IMR-90 (cell line): ENCODE data around the gene KRT77.

Experiments used
- BHLHE40 ChIP-seq: fragments of 150-350 bp; IDR thresholded peaks from 2 replicates; pipeline ENCODE4 v1.6.1; 2016; ENCODE audit warnings: mild to moderate bottlenecking, low read depth, low read length
- CEBPB ChIP-seq: IDR thresholded peaks from 2 replicates; pipeline ENCODE4 v1.6.1; 2012; ENCODE audit warnings: low read depth, low read length, improper control_type of control experiment
- CHD1 ChIP-seq: IDR thresholded peaks from 2 replicates; pipeline ENCODE4 v1.6.1; 2012; ENCODE audit warnings: low read depth, low read length, improper control_type of control experiment
- MAFK ChIP-seq: IDR thresholded peaks from 2 replicates; pipeline ENCODE4 v1.6.1; 2012; ENCODE audit warnings: low read depth, low read length, improper control_type of control experiment
- NFE2L2 ChIP-seq: fragments of 150-350 bp; IDR thresholded peaks from 2 replicates; pipeline ENCODE4 v1.6.1; 2016; ENCODE audit warnings: low read depth, mild to moderate bottlenecking, low read length
- POLR2A ChIP-seq: IDR thresholded peaks from 2 replicates; pipeline ENCODE4 v1.6.1; 2012; ENCODE audit warnings: mild to moderate bottlenecking, low read depth, low read length
- RAD21 ChIP-seq: IDR thresholded peaks from 2 replicates; pipeline ENCODE4 v1.6.1; 2012; ENCODE audit warnings: low read length, improper control_type of control experiment
- RCOR1 ChIP-seq: IDR thresholded peaks from 2 replicates; pipeline ENCODE4 v1.6.1; 2012; ENCODE audit warnings: mild to moderate bottlenecking, low read length, improper control_type of control experiment; ENCODE audit not compliant: insufficient replicate concordance
- RFX5 ChIP-seq: IDR thresholded peaks from 2 replicates; pipeline ENCODE4 v1.8.0; 2012; ENCODE audit warnings: low read depth, mild to moderate bottlenecking, low read length, moderate library complexity
- TF ChIP-seq, protein P1 (sequence below): conservative IDR thresholded peaks from 2 replicates; pipeline ENCODE4 v1.5.1; 2012; ENCODE audit warnings: mild to moderate bottlenecking, low read depth, low read length, improper control_type of control experiment
- TF ChIP-seq, protein P2 (sequence below): fragments of 150-350 bp; IDR thresholded peaks from 2 replicates; pipeline ENCODE4 v1.6.1; 2016; ENCODE audit warnings: low read depth, mild to moderate bottlenecking, low read length, moderate library complexity, borderline replicate concordance
- TF ChIP-seq, protein P3 (sequence below): fragments of 150-350 bp; IDR thresholded peaks from 2 replicates; pipeline ENCODE4 v1.6.1; 2017; ENCODE audit warnings: mild to moderate bottlenecking, antibody characterized with exemption, low read length, low read depth

DNA sequence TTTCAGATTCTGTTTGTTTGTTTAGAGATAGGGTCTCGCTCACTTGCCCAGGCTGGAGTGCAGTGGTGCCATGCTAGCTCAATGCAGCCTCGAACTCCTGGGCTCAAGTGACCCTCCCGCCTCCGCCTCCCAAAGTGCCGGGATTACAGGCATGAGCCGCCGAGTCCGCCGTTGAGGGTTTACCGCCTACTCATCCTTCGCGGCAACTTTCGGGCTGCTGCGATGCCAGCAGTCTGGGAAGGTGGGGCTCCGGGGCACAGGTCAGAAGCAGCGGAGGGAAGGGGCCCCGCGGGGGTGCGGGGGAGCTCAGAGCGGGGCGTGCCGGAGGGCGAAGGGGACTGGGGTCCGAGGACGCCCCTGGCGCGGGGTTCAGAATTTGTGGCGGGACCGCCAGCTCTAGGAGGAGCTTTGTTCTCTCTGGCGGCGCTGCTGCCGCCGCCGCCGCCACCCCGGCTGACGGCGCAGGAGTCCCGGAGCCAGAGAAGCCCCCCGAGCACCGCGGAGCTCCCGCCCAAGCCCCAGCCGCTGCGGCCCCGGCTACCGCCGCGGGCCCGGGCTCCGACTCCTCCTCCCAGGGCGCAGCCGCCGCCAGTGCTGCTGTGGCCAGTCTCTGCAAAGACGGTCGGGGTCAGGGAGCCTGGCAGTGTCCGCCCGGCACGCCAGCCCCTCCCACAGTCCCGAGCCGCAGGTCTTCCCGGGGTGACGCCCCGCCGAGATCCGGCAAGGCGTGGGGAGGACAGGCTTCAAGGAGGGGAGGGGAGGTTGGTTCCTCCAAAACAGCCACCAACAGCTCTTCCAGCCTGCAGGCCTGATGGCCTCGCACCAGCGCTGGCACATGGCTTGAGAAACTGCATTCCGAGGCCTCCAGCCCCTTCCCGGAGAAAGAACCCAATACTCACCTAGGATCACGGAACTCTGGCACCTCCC, 10.9 kb upstream of the KRT77 start:
- TF ChIP-seq, protein P1, sequence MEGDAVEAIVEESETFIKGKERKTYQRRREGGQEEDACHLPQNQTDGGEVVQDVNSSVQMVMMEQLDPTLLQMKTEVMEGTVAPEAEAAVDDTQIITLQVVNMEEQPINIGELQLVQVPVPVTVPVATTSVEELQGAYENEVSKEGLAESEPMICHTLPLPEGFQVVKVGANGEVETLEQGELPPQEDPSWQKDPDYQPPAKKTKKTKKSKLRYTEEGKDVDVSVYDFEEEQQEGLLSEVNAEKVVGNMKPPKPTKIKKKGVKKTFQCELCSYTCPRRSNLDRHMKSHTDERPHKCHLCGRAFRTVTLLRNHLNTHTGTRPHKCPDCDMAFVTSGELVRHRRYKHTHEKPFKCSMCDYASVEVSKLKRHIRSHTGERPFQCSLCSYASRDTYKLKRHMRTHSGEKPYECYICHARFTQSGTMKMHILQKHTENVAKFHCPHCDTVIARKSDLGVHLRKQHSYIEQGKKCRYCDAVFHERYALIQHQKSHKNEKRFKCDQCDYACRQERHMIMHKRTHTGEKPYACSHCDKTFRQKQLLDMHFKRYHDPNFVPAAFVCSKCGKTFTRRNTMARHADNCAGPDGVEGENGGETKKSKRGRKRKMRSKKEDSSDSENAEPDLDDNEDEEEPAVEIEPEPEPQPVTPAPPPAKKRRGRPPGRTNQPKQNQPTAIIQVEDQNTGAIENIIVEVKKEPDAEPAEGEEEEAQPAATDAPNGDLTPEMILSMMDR, result no peak
- TF ChIP-seq POLR2A (no peak), MAFK (no peak), CHD1 (no peak), RCOR1 (no peak), CEBPB (no peak), RAD21 (no peak), BHLHE40 (no peak), NFE2L2 (no peak), RFX5 (no peak)
- TF ChIP-seq, protein P2, sequence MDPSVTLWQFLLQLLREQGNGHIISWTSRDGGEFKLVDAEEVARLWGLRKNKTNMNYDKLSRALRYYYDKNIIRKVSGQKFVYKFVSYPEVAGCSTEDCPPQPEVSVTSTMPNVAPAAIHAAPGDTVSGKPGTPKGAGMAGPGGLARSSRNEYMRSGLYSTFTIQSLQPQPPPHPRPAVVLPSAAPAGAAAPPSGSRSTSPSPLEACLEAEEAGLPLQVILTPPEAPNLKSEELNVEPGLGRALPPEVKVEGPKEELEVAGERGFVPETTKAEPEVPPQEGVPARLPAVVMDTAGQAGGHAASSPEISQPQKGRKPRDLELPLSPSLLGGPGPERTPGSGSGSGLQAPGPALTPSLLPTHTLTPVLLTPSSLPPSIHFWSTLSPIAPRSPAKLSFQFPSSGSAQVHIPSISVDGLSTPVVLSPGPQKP, result no peak
- TF ChIP-seq, protein P3, sequence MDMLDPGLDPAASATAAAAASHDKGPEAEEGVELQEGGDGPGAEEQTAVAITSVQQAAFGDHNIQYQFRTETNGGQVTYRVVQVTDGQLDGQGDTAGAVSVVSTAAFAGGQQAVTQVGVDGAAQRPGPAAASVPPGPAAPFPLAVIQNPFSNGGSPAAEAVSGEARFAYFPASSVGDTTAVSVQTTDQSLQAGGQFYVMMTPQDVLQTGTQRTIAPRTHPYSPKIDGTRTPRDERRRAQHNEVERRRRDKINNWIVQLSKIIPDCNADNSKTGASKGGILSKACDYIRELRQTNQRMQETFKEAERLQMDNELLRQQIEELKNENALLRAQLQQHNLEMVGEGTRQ, result no peak
